Activated T-helper 17 cell treated with anti-CD3 and anti-CD28 coated beads, Interleukin-2, amount 50 U/mL, for 72 hours (primary cell): ENCODE measurements around the gene KLF7. TPM values are rescaled to one million over a fixed set of nuclear protein-coding genes. Genes with fewer than 3 reads are reported as not detected.
"Not testable (repeated sequence)": the region's sequence is repeated elsewhere in the genome, so short reads cannot be mapped to it uniquely, and the experiment has no call there.

Experiments
- ATAC-seq: fragments of 150-1000 bp; cut with Tn5 transposase; replicated peaks from 2 replicates; pipeline ENCODE4 v1.10.0; 2021; ENCODE audit warnings: mild to moderate bottlenecking, moderate library complexity
- H3K27ac Mint-ChIP-seq: one replicate; pipeline ENCODE4 v1.8.0; 2022; ENCODE audit warnings: mixed read lengths
- H3K27me3 Mint-ChIP-seq: one replicate; pipeline ENCODE4 v1.8.0; 2022; ENCODE audit warnings: mixed read lengths
- H3K36me3 Mint-ChIP-seq: one replicate; pipeline ENCODE4 v1.8.0; 2022; ENCODE audit warnings: low read depth, mild to moderate bottlenecking, mixed read lengths
- H3K4me1 Mint-ChIP-seq: one replicate; pipeline ENCODE4 v1.8.0; 2022; ENCODE audit warnings: mixed read lengths
- H3K4me3 Mint-ChIP-seq: one replicate; pipeline ENCODE4 v1.8.0; 2022; ENCODE audit warnings: mild to moderate bottlenecking, mixed read lengths
- H3K9me3 Mint-ChIP-seq: one replicate; pipeline ENCODE4 v1.8.0; 2022; ENCODE audit warnings: mixed read lengths
- total RNA-seq, 2 donors: library from RNA; stranded (reverse); gene quantifications; one replicate each; pipeline ENCODE4 v1.2.3, GENCODE V29; 2022

KLF7 gene
- total RNA-seq, 2 donors from 2014 or later: 32.8 to 40.6 TPM

DNA sequence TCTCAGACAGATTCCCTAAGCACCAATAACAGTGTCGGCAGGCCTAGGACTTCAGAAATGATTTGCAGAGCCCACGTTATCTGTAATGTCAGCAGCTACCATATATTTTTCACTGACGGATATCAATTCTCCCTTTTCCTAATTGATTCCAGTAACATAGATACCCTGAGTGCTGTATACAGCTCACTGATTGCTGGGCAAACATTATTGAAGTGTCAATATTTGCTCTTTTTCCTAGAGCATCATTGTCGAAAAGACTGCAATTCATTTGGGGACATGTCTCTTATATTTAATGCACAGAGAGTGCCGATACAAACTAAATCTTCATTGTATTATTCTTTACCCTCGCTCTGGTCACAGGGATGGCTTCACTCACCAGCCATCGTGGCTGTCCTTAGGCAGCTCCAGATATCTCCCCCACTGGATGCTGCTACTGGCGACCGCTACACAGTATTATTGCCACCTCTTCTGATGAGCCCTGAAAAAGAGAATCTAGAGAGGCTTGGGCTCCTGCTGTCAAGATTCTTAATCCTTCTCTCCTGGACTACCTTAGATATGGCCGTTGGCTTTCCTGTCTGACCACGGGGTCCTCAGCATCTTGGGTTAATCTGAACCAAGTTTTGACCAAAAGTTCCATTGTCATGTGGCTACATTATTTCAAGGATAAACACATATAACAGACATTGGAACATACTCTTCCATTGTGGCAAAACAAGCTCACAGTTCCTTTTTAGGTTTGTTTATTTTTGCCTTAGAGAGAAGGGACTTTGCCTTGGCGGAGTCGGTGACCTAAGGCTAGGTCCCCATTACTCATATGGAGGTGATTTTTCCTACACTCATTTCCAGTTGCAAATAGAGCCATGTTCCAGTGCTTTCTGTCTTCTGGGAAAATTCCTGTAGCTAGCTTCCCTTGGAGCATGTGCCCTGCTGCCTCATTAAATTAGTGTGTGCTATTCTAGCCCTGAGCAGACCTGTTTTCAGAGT lies 121.1 kb downstream of the KLF7 start:
- Mint-ChIP-seq H3K27ac (no peak overlapping the region), H3K4me1 (peaks cover 8% of the 10 kb centered on the region), H3K9me3 (no peaks in the 10 kb centered on the region)

GRCh38 chr2:207042841-207043240 lies 122.9 kb downstream of the KLF7 start:
- H3K27me3 Mint-ChIP-seq: peaks cover 12% of the 10 kb centered on the region
- no peaks in the 10 kb centered on the region for H3K9me3 Mint-ChIP-seq
- no peak overlapping the region for H3K4me3 Mint-ChIP-seq
- H3K27ac Mint-ChIP-seq: no peak overlapping the region
- H3K4me1 Mint-ChIP-seq: peaks cover 8% of the 10 kb centered on the region
- H3K36me3 Mint-ChIP-seq: no peaks in the 10 kb centered on the region
- no peak for ATAC-seq

More for the DNA sequence above, 121.1 kb downstream of the KLF7 start:
- Mint-ChIP-seq H3K27me3 (peaks cover 8% of the 10 kb centered on the region), H3K36me3 (no peaks in the 10 kb centered on the region), H3K4me3 (no peak overlapping the region)
- ATAC-seq: no peak

- H3K9me3 Mint-ChIP-seq: no peaks in the 10 kb centered on the region
- H3K27ac Mint-ChIP-seq: no peak overlapping the region
- peaks cover 6% of the 10 kb centered on the region for H3K4me1 Mint-ChIP-seq
- peaks cover 12% of the 10 kb centered on the region for H3K27me3 Mint-ChIP-seq
- no peaks in the 10 kb centered on the region for H3K36me3 Mint-ChIP-seq
- no peak overlapping the region for H3K4me3 Mint-ChIP-seq
- ATAC-seq: no peak
Observed at GRCh38 chr2:207041786-207042554, 123.8 kb downstream of the KLF7 start.

DNA sequence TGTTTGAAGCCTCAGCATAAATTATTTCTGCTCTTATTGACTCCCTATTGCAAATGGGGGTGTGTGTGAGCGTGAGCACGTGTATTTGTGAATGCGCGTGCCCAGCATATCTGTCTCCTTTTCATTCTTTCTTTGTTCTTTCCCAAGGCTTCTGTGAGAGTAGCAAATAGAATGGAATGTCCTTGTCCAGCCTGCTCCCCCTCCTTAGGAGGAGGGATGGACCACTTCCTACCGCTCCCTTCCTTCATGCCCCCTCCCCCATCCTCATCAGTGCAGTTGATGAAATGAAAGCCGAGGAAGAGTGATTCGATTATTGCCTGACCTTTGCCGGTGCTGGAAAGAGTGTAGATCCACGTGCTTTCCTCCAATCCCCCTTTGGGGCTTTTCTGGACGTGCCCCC lies 124.5 kb downstream of the KLF7 start:
- no peak overlapping the region for H3K27ac Mint-ChIP-seq
- ATAC-seq: no peak
- peaks cover 12% of the 10 kb centered on the region for H3K27me3 Mint-ChIP-seq
- H3K4me3 Mint-ChIP-seq: no peak overlapping the region
- no peaks in the 10 kb centered on the region for H3K4me1 Mint-ChIP-seq
- H3K36me3 Mint-ChIP-seq: no peaks in the 10 kb centered on the region
- H3K9me3 Mint-ChIP-seq: no peaks in the 10 kb centered on the region

GRCh38 chr2:207040696-207041095 lies 125.1 kb downstream of the KLF7 start:
- Mint-ChIP-seq H3K4me3 (no peak overlapping the region), H3K27me3 (peaks cover 12% of the 10 kb centered on the region), H3K4me1 (no peaks in the 10 kb centered on the region), H3K36me3 (no peaks in the 10 kb centered on the region), H3K27ac (no peak overlapping the region), H3K9me3 (no peaks in the 10 kb centered on the region)
- no peak for ATAC-seq

- no peak for ATAC-seq
- no peaks in the 10 kb centered on the region for H3K4me1 Mint-ChIP-seq
- no peak overlapping the region for H3K27ac Mint-ChIP-seq
- no peak overlapping the region for H3K4me3 Mint-ChIP-seq
- no peaks in the 10 kb centered on the region for H3K36me3 Mint-ChIP-seq
- H3K27me3 Mint-ChIP-seq: peaks cover 12% of the 10 kb centered on the region
- H3K9me3 Mint-ChIP-seq: no peaks in the 10 kb centered on the region
Observed at GRCh38 chr2:207039225-207039624, 126.5 kb downstream of the KLF7 start.

DNA sequence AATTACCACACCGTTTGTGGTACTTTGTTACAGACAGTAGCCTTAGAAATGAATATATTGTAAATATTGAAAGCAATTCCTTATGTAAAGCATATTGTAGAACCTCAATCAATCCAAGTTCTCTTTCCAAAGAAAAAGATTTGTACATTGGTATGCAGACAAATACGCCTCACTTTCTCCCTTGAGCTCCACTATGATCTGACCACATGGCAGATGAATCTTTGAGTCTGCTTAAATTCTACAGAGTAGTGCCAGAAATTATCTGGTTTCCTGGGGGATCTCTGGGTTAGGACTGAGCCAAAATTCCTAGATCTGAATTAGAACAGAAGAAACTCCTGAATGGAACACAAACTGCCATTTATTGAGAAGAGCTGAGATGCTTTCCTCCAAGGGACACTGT lies 127.4 kb downstream of the KLF7 start:
- Mint-ChIP-seq H3K9me3 (no peaks in the 10 kb centered on the region), H3K4me1 (no peaks in the 10 kb centered on the region), H3K4me3 (no peak overlapping the region), H3K27me3 (peaks cover 12% of the 10 kb centered on the region), H3K36me3 (no peaks in the 10 kb centered on the region), H3K27ac (no peak overlapping the region)
- no peak for ATAC-seq

DNA sequence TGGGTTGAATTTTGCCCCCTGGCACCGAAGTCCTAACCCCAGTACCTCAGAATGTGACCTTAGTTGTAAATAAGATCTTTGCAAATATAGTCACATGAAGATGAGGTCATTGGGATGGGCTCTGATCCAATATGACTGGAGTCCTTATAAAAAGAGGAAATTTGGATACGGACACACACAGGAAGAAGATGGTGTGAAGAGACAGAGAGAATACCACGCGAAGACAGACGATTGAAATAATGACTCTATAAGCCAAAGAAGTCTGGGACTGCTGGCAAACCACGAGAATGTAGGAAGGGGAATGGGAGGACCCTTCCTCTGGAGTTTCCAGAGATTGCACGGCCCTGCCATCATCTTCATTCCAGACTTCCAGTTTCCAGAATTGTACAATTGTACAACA lies 127.9 kb downstream of the KLF7 start:
- H3K4me1 Mint-ChIP-seq: no peaks in the 10 kb centered on the region
- no peaks in the 10 kb centered on the region for H3K36me3 Mint-ChIP-seq
- no peak for ATAC-seq
- H3K27me3 Mint-ChIP-seq: peaks cover 12% of the 10 kb centered on the region
- no peak overlapping the region for H3K27ac Mint-ChIP-seq
- H3K9me3 Mint-ChIP-seq: no peaks in the 10 kb centered on the region
- H3K4me3 Mint-ChIP-seq: no peak overlapping the region

- ATAC-seq, H3K36me3 Mint-ChIP-seq, H3K9me3 Mint-ChIP-seq, H3K4me3 Mint-ChIP-seq, H3K27ac Mint-ChIP-seq, H3K4me1 Mint-ChIP-seq: not testable (repeated sequence)
- H3K27me3 Mint-ChIP-seq: peaks cover 12% of the 10 kb centered on the region
Observed at GRCh38 chr2:207037023-207037422, 128.7 kb downstream of the KLF7 start.

DNA sequence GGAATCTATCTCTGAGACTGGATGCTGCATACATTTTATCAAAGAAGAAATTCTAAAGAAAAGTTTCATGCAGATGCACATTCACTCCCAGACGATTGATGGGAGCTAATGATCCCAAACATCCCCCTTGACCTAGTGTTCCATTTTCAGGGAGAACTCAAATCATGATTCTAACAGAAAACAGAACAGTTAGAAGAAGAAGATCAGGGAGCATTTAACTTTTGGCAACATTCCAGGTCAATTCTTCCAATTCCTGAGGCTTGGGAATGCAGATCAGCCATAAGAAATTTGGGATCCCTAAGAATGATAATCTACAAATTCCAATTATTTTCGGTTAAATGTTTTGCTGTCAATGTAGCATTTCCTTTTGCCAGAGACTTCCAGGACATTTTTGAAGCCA lies 129.9 kb downstream of the KLF7 start:
- Mint-ChIP-seq H3K9me3 (peaks cover 5% of the 10 kb centered on the region), H3K4me3 (no peak overlapping the region), H3K27ac (no peak overlapping the region), H3K36me3 (no peaks in the 10 kb centered on the region), H3K4me1 (no peaks in the 10 kb centered on the region), H3K27me3 (peaks cover 12% of the 10 kb centered on the region)
- ATAC-seq: no peak

GRCh38 chr2:207032490-207032889 lies 133.3 kb downstream of the KLF7 start:
- Mint-ChIP-seq H3K27ac (no peak overlapping the region), H3K27me3 (peaks cover 4% of the 10 kb centered on the region), H3K9me3 (peaks cover 5% of the 10 kb centered on the region), H3K4me1 (no peaks in the 10 kb centered on the region), H3K36me3 (no peaks in the 10 kb centered on the region), H3K4me3 (no peak overlapping the region)
- ATAC-seq: no peak

Other genes starting within 250 kb of the KLF7 start
- not detected for gene CPO, start 226.4 kb downstream of the KLF7 start, total RNA-seq